ENCODE data around the gene DNAJC4. TPM values are rescaled to one million over a fixed set of nuclear protein-coding genes. Genes with fewer than 3 reads are reported as not detected.

Gene DNAJC4
- total RNA-seq, 1 experiment from 2014 or later, result 26.0 TPM

- TF ChIP-seq SMAD3 (CRISPR knock-in tag; IDR thresholded peaks at IDR 0.05; ENCODE audit: borderline replicate concordance) (peak; percentile 78; the same call in 1 of the 2 replicates), ATF3 (CRISPR knock-in tag; conservative IDR thresholded peaks at IDR 0.05) (no peak), MAX (CRISPR knock-in tag; IDR thresholded peaks at IDR 0.05) (peak; percentile 98), SP1 (CRISPR knock-in tag; conservative IDR thresholded peaks at IDR 0.05) (peak; percentile 68), TP53 (CRISPR knock-in tag; IDR thresholded peaks at IDR 0.05) (0 out of 2 replicates have a peak, but pooled peaks have one; percentile 92), EMX1 (CRISPR knock-in tag; IDR thresholded peaks at IDR 0.05) (no peak), PRRX2 (CRISPR knock-in tag; IDR thresholded peaks at IDR 0.05) (0 out of 2 replicates have a peak, but pooled peaks have one; percentile 85), E2F1 (CRISPR knock-in tag; IDR thresholded peaks at IDR 0.05) (peak; percentile 58; the same call in 1 of the 2 replicates), AFF4 (CRISPR knock-in tag; IDR thresholded peaks at IDR 0.05; ENCODE audit: borderline replicate concordance) (peak; percentile 96), ZNF425 (CRISPR knock-in tag; conservative IDR thresholded peaks at IDR 0.05) (no peak), E2F5 (CRISPR knock-in tag; IDR thresholded peaks at IDR 0.05) (peak; percentile 87), CREB1 (CRISPR knock-in tag; IDR thresholded peaks at IDR 0.05) (peak; percentile 88), ZNF263 (CRISPR knock-in tag; IDR thresholded peaks at IDR 0.05; ENCODE audit: low read depth) (no peak), ATF2 (CRISPR knock-in tag; IDR thresholded peaks at IDR 0.05; ENCODE audit: borderline replicate concordance, low read depth) (peak; percentile 73; the same call in 1 of the 2 replicates), ETV6 (CRISPR knock-in tag; IDR thresholded peaks at IDR 0.05) (0 out of 2 replicates have a peak, but pooled peaks have one; percentile 78), CTCF (IDR thresholded peaks at IDR 0.05) (no peak), TCF7 (CRISPR knock-in tag; IDR thresholded peaks at IDR 0.05; ENCODE audit: low read depth) (peak; percentile 88; the same call in 1 of the 2 replicates), SMAD4 (CRISPR knock-in tag; IDR thresholded peaks at IDR 0.05) (no peak), FOXP1 (CRISPR knock-in tag; IDR thresholded peaks at IDR 0.05; ENCODE audit: borderline replicate concordance) (peak; percentile 97), PREB (CRISPR knock-in tag; IDR thresholded peaks at IDR 0.05; ENCODE audit: borderline replicate concordance) (no peak), ATF1 (CRISPR knock-in tag; IDR thresholded peaks at IDR 0.05) (peak; percentile 87; the same call in 1 of the 2 replicates), ZNF423 (CRISPR knock-in tag; IDR thresholded peaks at IDR 0.05) (no peak), HMGA2 (CRISPR knock-in tag; IDR thresholded peaks at IDR 0.05) (no peak), GTF2I (CRISPR knock-in tag; conservative IDR thresholded peaks at IDR 0.05) (no peak), CBFB (CRISPR knock-in tag; IDR thresholded peaks at IDR 0.05; ENCODE audit: low read depth) (no peak), NFE2L1 (CRISPR knock-in tag; IDR thresholded peaks at IDR 0.05) (peak; percentile 94), RORB (CRISPR knock-in tag; IDR thresholded peaks at IDR 0.05) (no peak)
Observed at GRCh38 chr11:64185175-64185692, 45.1 kb upstream of the DNAJC4 start (continued).

All from WTC11 (cell line).